KMS-11 (cell line): ENCODE results near the gene KCNIP1.

Experiments used
- H2AFZ ChIP-seq: fragments of 200-600 bp; sonication (generic); 2 replicates; pipeline ENCODE4 v1.6.1; 2016; ENCODE audit warnings: antibody characterized with exemption, mixed run types, low read depth
- H3K27ac ChIP-seq: fragments of 200-600 bp; sonication (generic); 2 replicates; pipeline ENCODE4 v1.6.1; 2016; ENCODE audit warnings: mild to moderate bottlenecking, mixed run types
- H3K27me3 ChIP-seq: fragments of 200-600 bp; sonication (generic); 2 replicates; pipeline ENCODE4 v1.6.1; 2017; ENCODE audit warnings: mild to moderate bottlenecking, low read depth, mixed run types, moderate library complexity; ENCODE audit not compliant: insufficient read depth
- H3K36me3 ChIP-seq: fragments of 200-600 bp; sonication (generic); 2 replicates; pipeline ENCODE4 v1.6.1; 2017; ENCODE audit warnings: mild to moderate bottlenecking, mixed run types; ENCODE audit not compliant: insufficient read depth
- H3K4me1 ChIP-seq: fragments of 200-600 bp; sonication (generic); 2 replicates; pipeline ENCODE4 v1.6.1; 2016; ENCODE audit warnings: mild to moderate bottlenecking, low read depth, mixed run types; ENCODE audit not compliant: poor library complexity, severe bottlenecking
- H3K4me2 ChIP-seq: fragments of 200-600 bp; sonication (generic); 2 replicates; pipeline ENCODE4 v1.7.0; 2016; ENCODE audit warnings: mild to moderate bottlenecking, mixed run types
- H3K4me3 ChIP-seq: fragments of 200-600 bp; sonication (generic); IDR thresholded peaks from 2 replicates; pipeline ENCODE4 v1.6.1; 2017; ENCODE audit warnings: low read depth, low read length, mixed read lengths; ENCODE audit not compliant: insufficient read depth
- H3K79me2 ChIP-seq: fragments of 200-600 bp; sonication (generic); 2 replicates; pipeline ENCODE4 v1.6.1; 2016; ENCODE audit warnings: low read depth, mixed run types; ENCODE audit not compliant: insufficient read depth
- H3K9ac ChIP-seq: fragments of 200-600 bp; sonication (generic); 2 replicates; pipeline ENCODE4 v1.6.1; 2016; ENCODE audit warnings: mild to moderate bottlenecking, mixed run types
- H4K20me1 ChIP-seq: fragments of 200-600 bp; sonication (generic); 2 replicates; pipeline ENCODE4 v1.6.1; 2016; ENCODE audit warnings: mild to moderate bottlenecking, mixed run types; ENCODE audit not compliant: insufficient read depth
- CTCF ChIP-seq: fragments of 200-600 bp; sonication (generic); conservative IDR thresholded peaks from 2 replicates; pipeline ENCODE4 v1.6.1; 2017; ENCODE audit warnings: low read depth, mild to moderate bottlenecking, antibody characterized with exemption, low read length, moderate library complexity, mixed read lengths

The KCNIP1 gene

GRCh38 chr5:170755679-170756456, 252.0 kb downstream of the KCNIP1 start:
- Histone ChIP-seq H2AFZ (no peak overlapping the region), H3K4me1 (no peaks in the 10 kb centered on the region), H3K4me2 (no peak overlapping the region), H3K79me2 (no peaks in the 10 kb centered on the region), H3K27ac (no peak overlapping the region), H3K9ac (no peak overlapping the region), H3K27me3 (no peaks in the 10 kb centered on the region), H3K36me3 (no peaks in the 10 kb centered on the region), H3K4me3 (no peak overlapping the region), H4K20me1 (no peaks in the 10 kb centered on the region)
- TF ChIP-seq CTCF = no peak

GRCh38 chr5:170756691-170757090, 252.9 kb downstream of the KCNIP1 start:
- H3K4me1 ChIP-seq = no peaks in the 10 kb centered on the region
- no peak overlapping the region for H3K27ac ChIP-seq
- H3K4me2 ChIP-seq = no peak overlapping the region
- no peak for TF ChIP-seq CTCF
- no peak overlapping the region for H3K4me3 ChIP-seq
- H3K79me2 ChIP-seq = no peaks in the 10 kb centered on the region
- H3K9ac ChIP-seq = no peak overlapping the region
- no peaks in the 10 kb centered on the region for H3K36me3 ChIP-seq
- no peaks in the 10 kb centered on the region for H4K20me1 ChIP-seq
- H3K27me3 ChIP-seq = no peaks in the 10 kb centered on the region
- no peak overlapping the region for H2AFZ ChIP-seq

- Histone ChIP-seq H3K36me3 (no peaks in the 10 kb centered on the region), H4K20me1 (no peaks in the 10 kb centered on the region), H3K27me3 (no peaks in the 10 kb centered on the region), H3K4me3 (no peak overlapping the region), H3K27ac (no peak overlapping the region), H3K4me2 (no peak overlapping the region), H2AFZ (no peak overlapping the region), H3K79me2 (no peaks in the 10 kb centered on the region), H3K4me1 (no peaks in the 10 kb centered on the region), H3K9ac (no peak overlapping the region)
- no peak for TF ChIP-seq CTCF
Observed at GRCh38 chr5:170757182-170757601, 253.4 kb downstream of the KCNIP1 start.

- no peaks in the 10 kb centered on the region for H4K20me1 ChIP-seq
- no peak overlapping the region for H2AFZ ChIP-seq
- no peaks in the 10 kb centered on the region for H3K4me1 ChIP-seq
- TF ChIP-seq CTCF = no peak
- H3K79me2 ChIP-seq = no peaks in the 10 kb centered on the region
- H3K27me3 ChIP-seq = no peaks in the 10 kb centered on the region
- H3K9ac ChIP-seq = no peak overlapping the region
- no peaks in the 10 kb centered on the region for H3K36me3 ChIP-seq
- no peak overlapping the region for H3K4me3 ChIP-seq
- H3K4me2 ChIP-seq = no peak overlapping the region
- H3K27ac ChIP-seq = no peak overlapping the region
Observed at GRCh38 chr5:170757669-170758068, 253.8 kb downstream of the KCNIP1 start.
